Measurements from ENCODE around the gene LRRC41.
"Not testable (repeated sequence)": the region's sequence is repeated elsewhere in the genome, so short reads cannot be mapped to it uniquely, and the experiment has no call there.

The LRRC41 gene

GRCh38 chr1:46303038-46303871 is at the start of gene LRRC41, which contains the start of gene UQCRH:
Gene LRRC41 (minus strand): TSS chr1:46303616. CDS start chr1:46303322, 294 bp downstream.
Gene UQCRH (plus strand): TSS chr1:46303698. CDS start chr1:46303767, 69 bp downstream.
- peak; percentile 94 for DNase-seq

- no peak for DNase-seq
These were observed 48.9 kb upstream of the LRRC41 start for GRCh38 chr1:46352363-46352762.

- no peak for DNase-seq
These were observed 41.9 kb upstream of the LRRC41 start for GRCh38 chr1:46345281-46345680.

GRCh38 chr1:46344481-46344880 is 41.1 kb upstream of the LRRC41 start:
- no peak for DNase-seq

DNA sequence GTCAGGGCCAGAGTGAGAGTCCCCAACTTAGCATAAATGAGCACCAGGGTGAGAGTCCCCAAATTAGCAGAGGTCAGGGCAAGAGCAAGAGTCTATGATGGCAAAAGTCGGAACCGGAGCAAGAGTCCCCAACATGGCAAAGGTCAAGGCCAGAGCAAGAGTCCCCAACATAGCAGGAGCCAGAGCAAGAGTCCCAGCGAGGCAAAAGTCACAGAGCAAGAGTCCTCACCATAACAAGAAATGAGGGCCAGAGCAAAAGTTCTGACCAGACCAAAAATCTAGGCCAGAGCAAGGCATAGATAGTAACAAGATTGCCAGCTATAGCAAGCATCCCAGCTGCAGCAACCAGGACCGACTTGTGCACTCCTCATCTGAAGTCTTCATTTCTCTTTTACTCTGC is 40.3 kb upstream of the LRRC41 start:
- no peak for DNase-seq

DNA sequence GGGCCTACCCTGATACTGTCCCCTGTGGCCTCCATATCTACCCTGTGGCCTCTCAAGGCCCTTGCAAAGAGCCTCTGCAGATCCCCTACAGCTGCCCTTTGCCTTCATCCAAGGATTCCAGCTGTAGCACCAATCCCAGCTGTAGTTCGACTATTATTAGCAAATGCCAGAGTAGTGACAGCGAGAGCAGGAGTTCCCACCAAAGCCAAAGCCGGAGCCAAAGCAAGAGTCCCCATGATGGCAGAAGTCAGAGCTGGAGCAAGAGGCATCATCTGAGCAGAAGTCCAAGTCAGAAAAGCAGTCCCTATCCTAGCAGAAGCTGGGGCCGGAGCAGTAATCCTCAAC is 39.9 kb upstream of the LRRC41 start:
- no peak for DNase-seq

DNA sequence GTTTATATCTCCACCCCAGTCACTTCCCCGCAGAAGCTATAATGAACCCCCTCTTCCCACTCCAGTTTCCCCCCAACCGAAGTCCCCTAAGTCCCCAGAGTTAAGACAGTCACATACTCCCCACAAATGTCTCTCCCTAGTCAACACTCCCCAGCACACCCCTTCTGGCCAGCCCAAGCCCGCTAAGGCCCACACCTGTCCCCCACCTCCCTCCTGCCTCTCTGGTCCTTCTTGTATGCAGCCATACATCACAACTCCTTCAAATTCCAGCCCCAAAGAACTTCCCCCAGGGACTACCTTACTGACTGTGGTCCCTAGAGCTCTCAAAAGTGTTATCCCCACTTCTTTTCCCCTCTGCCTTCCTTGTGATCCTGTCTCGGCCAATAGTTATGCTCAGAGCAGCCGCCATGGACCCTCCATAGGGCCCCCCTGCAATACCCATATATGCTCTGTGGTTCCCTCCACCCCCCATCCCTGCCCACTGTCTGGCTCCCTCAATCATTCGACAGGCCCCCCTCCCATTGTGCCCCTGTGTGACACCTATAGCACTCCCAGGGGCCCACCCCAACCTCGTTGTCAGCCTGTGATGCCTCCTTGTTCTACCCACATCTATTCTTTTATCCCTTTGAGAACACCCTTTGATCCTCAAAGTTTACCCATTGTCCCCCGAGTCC is 39.4 kb upstream of the LRRC41 start:
- no peak for DNase-seq

DNA sequence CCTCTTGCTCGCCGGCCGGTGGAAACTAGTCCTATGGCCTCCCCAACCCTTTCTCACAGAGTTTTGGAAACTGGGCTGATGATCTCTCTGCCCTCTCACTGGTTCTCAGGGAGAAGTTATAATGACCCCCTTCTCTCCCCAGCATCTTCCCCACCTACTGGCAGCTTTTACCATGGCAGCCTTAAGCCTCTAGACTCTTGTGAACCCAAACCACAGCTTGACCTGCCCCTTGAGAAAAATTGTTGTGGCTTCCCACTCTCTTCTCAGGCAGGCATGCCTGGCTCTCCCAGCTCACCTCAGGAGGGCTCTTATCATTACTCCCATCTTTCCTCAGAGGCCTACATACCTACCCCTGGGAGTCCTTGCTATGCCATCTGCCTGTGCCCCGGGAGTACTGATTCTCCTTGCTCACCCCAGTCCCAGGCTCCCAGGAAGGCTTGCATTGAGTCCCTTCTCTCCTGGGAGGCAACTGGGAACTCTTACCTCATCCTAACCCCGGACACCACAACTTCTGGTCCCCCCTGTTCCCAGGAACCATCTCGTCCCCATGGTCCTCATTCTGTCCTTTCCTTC is 38.8 kb upstream of the LRRC41 start:
- no peak for DNase-seq

GRCh38 chr1:46341222-46342083 is 38.0 kb upstream of the LRRC41 start:
- no peak for DNase-seq

DNA sequence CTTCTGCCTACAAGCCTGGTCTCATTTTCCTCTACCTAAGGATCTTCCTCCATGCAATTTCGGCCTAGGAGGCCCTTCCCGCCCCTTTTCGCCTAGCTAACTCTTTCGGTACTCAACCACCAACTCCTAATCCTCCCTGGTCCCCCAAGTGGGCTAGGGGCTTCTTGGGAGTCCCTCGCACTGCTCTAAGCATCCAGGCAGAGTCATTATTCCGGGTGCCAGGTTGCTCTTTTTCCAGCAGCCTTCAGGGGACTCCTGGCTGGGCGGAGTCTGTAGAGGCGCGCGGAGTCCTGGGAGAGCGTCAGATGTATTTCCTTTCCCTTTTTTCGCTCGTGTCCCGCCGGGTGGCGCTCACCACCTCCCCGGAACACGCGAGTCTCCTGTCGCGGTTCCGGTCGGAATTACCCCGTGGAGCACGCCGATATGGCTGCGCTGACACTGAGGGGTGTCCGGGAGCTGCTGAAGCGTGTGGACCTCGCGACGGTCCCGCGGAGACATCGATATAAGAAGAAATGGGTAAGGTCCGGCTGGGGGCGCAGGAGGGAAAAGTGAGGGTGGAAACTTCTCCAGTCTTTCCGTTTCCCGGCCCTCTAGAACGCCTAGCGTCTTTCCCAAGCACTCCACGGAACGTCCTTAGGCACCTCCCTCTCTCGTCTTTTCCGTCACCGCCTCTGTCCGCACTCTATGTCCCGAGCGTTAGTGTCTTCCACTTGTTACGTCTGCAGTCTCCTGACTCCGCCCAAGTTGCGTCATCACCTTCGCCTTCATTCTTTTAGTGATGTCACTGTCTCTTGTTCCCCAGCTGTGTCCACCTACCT is 37.2 kb upstream of the LRRC41 start, which contains the start of gene NSUN4:
TSS of gene NSUN4 (plus strand) at position 404 of the 818 bp plus-strand sequence. CDS start at position 424, 20 bp downstream.
- DNase-seq: peak; percentile 88

- not testable (repeated sequence) for DNase-seq
These were observed 34.0 kb upstream of the LRRC41 start for GRCh38 chr1:46337409-46337808.

GRCh38 chr1:46335081-46335480 is 31.7 kb upstream of the LRRC41 start:
- DNase-seq: no peak

DNA sequence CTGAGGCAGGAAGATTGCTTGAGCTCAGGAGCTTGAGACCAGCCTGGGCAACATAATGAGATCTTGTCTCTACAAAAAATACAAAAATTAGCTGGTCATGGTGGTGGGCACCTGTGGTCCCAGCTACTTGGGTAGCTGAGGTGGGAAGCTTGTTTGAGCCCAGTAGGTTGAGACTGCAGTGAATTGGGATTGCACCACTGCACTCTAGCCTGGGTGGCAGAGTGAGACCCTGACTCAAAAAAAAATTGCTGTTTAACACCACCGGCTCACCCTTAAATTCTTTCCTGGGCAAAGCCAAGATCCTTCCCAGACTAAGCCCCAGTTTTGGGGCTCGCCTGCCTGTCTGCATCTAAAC is 30.6 kb upstream of the LRRC41 start:
- no peak for DNase-seq

GRCh38 chr1:46333300-46334029 is 30.0 kb upstream of the LRRC41 start:
- DNase-seq: no peak

DNA sequence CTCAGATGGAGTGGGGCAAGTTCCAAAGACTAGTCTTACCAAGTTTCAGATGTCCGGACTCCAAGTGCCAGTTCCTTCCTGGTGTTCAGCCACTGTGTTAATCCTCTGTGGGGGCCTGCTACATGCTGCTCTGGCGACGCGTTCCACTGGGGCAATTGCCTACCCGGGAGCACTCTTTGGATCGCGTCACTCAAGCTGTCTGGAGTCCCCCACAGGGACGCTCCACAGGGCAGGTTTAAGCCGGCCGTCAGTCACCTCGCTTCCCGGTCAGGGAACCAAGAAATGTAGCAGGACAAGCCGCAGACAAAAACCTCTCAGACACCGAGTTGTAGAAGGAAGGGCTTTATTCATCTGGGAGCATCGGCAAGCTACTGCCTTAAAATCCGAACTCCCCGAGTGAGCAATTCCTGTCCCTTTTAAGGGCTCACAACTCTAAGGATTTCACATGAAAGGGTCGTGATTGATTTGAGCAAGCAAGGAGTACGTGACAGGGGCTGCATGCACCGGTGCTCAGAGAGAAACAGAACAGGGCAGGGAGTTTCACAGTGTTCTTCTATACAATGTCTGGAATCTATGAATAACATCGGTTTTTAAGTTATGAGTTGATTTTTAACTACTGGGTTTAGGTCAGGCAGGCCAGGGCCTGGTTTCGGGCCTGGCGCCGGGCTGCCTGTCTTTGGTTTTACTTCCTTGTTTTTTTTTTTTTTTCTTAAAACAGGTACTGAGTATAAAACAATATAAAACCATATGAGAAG is 28.5 kb upstream of the LRRC41 start:
- DNase-seq: not testable (repeated sequence)

DNA sequence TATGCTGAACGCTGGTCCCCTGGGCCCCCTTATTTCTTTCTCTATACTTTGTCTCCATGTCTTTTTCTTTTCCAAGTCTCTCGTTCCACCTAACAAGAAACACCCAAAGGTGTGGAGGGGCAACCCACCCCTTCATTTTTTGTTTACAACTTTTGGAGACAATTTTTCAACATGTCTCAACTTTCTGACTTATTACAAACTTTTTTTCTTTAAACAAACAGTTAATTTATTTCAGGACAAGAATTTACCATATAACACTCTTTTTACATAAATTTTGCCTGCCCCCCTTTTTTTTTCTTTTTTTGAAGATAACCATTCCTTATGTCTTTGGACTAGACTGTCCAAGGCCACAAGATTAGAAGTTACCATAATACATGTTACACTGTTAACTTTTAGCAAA is 27.0 kb upstream of the LRRC41 start:
- not testable (repeated sequence) for DNase-seq

DNA sequence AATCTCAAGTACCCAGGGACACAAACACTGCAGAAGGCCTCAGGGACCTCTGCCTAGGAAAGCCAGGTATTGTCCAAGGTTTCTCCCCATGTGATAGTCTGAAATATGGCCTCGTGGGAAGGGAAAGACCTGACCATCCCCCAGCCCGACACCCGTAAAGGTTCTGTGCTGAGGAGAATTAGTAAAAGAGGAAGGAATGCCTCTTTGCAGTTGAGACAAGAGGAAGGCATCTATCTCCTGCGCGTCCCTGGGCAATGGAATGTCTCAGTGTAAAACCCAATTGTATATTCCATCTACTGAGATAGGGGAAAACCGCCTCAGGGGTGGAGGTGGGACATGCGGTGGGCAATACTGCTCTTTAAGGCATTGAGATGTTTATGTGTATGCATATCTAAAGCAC is 26.4 kb upstream of the LRRC41 start:
- DNase-seq: not testable (repeated sequence)

DNA sequence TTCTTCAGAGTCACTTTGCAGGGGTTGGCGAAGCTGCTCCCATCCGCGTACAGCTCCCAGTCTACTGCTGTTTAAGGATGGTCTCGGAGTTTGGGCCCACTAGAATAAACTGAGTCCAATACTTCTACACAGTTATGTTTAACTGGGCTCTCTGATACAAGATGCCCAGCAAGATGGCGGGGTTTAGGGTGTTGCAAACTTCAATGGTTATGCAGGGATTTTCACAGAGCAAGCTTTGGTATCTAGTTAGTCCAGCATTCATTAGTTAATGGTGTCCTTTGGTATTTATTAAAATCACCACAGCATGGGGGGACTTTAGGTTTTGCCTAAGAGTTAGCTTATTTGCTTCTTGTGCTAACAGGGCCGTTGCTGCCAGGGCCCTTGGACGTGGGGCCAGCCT is 24.8 kb upstream of the LRRC41 start:
- DNase-seq: not testable (repeated sequence)

DNA sequence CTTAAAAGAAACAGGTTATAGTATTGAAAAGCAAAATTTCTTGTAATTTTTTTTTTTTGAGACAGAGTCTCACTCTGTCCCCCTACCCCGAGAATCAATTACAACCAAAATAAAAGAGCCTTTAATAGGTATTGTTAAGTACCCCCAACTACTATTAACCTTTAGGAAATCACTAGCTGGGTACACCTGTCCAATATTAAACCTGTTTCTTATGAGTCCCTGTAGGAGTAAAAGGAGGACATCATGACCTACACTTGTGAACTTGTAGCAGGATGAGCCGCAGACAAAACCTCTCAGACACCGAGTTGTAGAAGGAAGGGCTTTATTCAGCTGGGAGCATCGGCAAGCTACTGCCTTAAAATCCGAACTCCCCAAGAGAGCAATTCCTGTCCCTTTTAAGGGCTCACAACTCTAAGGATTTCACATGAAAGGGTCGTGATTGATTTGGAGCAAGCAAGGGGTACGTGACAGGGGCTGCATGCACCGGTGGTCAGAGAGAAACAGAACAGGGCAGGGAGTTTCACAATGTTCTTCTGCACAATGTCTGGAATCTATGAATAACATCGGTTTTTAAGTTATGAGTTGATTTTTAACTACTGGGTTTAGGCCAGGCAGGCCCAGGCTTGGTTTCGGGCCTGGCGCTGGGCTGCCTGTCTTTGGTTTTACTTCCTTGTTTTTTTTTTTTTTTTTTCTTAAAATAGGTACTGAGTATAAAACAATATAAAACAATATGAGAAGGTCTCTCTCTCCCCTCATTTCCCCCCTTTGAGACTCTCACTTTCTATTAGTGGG is 22.1 kb upstream of the LRRC41 start:
- not testable (repeated sequence) for DNase-seq

DNA sequence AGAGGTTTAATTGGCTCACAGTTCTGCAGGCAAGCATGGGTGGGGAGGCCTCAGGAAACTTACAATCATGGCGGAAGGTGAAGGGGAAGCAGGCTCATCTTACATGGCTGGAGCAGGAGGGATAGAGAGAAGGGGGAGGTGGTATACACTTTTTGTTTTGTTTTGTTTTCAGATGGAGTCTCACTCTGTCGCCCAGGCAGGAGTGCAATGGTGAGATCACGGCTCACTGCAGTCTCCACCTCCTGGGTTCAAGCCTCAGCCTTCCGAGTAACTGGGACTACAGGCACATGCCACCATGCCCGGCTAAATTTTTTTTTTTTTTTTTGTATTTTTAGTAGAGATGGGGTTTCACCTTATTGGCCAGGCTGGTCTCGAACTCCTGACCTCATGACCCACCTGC is 18.8 kb upstream of the LRRC41 start:
- not testable (repeated sequence) for DNase-seq
